Measurements from ENCODE around the gene DNAH11.
"Not testable (repeated sequence)": the region's sequence is repeated elsewhere in the genome, so short reads cannot be mapped to it uniquely, and the experiment has no call there.

The DNAH11 gene

DNA sequence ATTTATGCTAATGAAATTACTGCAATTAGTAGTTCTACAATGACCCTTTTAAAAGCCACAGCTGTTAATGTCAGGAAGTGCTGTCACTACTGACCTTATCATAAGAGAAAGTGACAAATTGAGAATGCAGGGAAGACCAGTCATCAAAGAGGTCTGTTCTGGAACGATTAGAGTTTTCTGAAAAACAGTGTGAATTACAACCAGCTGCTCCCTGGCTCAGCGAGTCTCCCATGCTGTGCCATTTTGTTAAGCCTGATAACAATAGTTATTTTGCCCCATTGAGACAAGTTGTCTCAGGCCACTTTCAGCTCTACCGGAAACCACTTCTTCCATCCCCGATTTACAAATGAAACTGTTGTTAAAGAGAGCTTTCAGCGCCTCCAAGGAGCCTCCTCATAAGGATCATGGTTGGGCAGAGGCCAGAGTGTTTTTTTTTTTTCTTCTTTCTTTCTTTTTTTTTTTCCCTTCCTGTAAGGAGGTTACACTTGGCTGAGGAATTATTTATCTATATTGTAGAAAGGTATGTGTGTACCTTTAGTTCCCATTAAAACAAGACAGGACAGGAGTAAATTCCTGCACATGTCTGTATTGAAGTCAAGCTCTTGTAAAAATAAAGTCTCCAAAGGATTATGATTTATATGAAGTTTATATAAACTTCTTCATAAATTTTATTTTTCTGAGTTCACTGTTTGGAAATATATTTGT lies 229.2 kb downstream of the DNAH11 start:
- no peak for DNase-seq (ENCODE audit: low read depth in 2 of 2)

DNA sequence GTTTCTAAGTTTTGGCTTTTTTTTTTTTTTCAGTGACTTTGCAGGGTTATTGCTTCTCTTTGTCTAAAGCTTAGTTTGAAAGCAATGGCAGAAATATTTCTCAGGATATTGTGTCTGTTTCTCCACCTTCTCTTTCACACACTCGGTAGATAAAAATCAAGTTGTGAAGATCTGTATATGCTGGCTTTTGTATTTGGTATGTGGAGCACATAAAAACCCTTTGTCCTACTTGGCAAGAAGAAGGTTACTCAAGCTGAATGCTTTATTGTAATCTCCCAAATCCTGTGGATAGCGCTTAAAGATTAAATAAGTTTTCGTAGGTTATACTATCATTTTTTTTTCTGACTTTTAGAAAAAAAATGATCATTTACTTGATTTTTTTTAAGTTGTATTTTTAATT lies 230.5 kb downstream of the DNAH11 start:
- DNase-seq (ENCODE audit: low read depth in 2 of 2): no peak

DNA sequence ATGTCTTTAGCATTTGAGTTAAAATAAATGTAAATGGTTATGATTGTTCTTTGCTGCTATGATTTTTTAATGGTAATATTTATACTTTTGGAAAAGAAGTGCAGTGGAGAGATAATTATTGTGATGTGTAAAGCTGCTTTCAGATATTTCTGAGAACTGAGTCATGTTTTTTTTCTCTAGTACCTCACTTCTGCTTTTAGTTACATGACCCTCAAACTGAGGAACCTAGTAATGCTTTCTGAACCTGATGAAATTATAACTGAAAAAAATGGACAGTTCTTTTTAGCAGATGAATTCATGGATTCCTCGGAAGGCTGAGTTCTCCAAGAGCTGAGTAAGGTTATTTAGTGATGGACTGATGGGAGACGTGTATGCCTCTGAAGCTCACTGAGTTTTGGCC lies 235.1 kb downstream of the DNAH11 start:
- DNase-seq (ENCODE audit: low read depth in 2 of 2): no peak

DNA sequence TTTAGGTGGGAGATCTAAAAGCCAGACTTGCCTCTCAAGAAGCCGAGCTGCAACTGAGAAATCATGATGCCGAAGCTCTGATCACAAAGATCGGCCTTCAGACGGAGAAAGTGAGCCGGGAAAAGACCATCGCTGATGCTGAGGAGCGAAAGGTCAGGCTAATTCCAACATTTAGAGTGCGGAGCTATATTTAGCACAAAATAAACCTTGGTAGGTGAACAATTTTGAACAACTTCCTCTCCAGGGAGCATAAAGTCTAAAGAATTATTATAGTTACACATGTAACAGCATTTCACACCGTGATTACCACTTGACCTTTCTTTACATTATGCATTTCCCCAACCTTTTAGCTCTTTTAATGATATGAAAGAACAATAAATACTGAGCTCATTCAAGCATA lies 236.1 kb downstream of the DNAH11 start:
- no peak for DNase-seq (ENCODE audit: low read depth in 2 of 2)

DNA sequence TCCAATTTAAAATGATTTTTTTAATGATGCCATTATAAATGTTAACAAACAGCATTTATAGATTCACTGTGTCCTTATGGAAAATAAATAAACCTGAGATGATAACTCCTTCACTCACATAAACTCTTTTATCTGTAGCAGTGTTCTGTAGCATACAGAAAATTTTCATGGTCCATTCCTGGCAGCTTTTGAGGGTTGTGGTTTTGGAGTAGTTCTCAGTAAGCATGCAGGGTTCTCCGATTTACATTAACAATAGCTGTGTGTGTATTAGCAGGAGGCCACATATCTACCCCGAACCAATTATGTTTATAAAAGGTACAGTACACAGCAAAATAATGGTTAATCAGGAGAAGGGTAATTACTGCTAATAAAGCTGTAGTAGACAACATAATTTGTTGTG lies 240.2 kb downstream of the DNAH11 start:
- no peak for DNase-seq (ENCODE audit: low read depth in 2 of 2)

DNA sequence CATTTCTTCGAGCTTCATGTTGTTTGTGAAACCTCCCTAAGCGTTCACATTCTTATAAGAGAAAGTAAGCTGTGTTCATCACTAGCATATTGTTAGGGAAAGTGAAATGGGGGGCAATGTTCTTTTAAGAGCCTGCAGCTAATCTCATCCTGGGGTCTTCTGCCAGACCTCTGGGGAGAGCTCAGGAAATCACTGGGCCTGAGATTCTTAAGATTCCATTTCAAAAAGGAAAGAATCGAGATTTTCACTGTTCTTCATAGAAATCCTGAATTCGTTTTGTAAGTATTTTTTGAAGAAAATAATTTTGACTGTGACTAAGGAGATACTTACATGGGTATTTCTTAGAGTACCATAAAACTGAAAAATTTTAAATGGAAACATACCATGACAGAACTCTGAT lies 242.2 kb downstream of the DNAH11 start:
- no peak for DNase-seq (ENCODE audit: low read depth in 2 of 2)

DNA sequence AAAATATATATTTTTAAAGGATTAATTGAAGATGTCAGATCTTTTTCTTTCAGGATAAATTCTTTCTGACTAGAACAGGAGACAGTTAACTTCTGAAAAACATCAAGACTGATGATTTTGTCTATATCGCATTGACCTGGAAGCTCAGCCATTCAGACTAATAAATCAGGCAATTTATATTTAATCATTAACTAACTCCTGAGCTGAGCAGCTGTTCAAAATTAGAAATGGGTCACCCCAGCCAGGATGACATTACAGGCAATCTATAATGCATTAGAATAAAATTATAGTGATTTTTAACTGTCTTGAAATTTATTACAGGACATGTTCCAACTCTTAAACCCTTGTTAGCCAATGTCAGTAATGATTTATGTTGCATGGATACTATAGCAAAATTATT lies 263.0 kb downstream of the DNAH11 start:
- no peak for DNase-seq (ENCODE audit: low read depth in 2 of 2)

DNA sequence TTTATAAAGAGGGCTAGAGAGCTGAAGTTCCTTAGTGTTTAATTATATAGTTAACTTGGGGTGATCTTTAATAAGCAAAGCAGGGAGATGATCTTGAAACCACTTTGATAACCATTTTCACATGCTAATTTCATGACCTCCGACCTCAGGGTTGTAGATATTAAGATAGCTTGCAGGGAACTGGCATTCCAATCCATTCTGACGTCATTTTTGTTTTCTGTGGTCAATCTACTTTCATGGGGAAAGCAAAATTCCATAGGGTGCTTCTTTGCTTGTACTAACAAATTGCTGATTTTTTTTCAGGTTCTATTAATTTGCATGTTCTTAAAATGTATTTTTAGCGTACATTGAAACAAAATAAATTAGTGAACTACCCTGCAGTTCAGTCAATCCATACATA lies 263.5 kb downstream of the DNAH11 start:
- no peak for DNase-seq (ENCODE audit: low read depth in 2 of 2)

DNA sequence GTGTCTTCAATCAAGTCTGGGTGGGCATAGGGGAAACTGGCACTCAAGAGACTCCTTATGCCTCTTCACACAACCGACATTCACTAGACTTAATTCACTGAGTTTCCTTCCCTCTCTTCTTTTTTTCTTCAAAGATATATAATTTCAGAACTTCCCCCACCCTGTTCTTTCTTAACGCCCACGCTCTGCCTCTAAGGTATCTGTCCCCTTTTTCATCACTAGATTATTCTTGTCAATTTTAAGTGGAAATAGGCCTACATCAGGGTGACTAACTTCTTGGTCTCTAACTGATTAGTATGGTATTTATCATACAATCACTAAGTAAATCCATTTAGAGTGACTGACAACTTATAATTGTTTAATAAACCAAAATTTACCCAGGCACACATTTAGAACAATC lies 276.2 kb downstream of the DNAH11 start:
- DNase-seq (ENCODE audit: low read depth in 2 of 2): no peak

DNA sequence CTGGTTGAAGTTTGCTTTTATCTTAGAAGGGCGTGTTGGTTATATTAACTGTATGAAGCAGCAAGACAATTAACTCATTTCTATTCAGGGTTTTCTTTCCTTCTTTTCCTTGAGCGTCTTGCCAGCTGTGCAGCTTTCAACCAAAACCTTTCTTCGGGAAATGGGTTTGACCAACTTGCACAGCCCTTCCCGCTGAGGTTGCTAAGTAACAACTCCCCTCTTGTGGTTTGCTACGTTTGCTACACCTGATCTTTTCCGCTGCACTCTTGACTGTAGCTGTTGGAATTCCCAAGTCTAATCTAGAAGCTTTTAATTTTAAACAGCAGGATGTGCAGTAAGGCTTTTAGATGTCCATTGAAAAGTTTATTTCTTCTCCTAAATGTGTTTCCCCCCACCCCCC lies 286.0 kb downstream of the DNAH11 start:
- DNase-seq (ENCODE audit: low read depth in 2 of 2): no peak

DNA sequence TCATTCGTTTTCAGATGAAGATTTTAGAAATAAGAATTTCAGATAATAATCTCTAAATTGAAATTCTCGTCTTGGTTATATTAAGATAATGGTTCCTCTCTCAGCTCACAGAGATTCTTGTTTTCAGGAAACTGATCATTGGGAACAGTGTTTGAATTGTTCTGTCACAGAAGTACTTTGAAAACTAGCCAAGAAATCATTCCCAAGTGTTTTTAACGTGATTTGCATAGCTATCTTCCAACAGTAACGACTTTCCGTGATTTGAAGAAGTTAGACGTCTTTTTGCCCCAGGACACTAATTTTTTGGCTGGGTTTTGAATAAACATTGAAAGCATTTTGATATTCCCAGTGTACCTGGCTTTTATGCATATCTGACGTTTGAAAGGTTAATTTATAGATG lies 286.9 kb downstream of the DNAH11 start:
- DNase-seq (ENCODE audit: low read depth in 2 of 2): no peak

DNA sequence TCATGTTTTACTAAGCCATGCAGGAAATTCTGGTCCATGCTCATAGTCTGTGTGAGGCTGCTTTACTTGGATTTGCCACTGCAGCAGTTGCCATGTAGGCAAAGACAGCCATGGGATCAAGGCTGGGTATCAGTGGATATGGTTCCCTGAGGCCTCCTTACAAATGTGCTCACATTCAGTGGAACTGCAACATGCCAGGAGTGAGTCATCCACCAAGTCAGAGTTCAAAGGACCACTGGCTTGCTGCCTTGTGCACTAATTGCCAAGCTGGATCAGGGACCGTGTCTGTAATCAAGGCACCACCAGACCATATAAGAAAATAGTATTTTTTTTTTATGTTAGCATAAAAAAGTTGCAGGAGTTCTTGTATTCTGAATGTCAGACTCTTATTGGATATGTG lies 301.9 kb downstream of the DNAH11 start:
- DNase-seq (ENCODE audit: low read depth in 2 of 2): no peak

DNA sequence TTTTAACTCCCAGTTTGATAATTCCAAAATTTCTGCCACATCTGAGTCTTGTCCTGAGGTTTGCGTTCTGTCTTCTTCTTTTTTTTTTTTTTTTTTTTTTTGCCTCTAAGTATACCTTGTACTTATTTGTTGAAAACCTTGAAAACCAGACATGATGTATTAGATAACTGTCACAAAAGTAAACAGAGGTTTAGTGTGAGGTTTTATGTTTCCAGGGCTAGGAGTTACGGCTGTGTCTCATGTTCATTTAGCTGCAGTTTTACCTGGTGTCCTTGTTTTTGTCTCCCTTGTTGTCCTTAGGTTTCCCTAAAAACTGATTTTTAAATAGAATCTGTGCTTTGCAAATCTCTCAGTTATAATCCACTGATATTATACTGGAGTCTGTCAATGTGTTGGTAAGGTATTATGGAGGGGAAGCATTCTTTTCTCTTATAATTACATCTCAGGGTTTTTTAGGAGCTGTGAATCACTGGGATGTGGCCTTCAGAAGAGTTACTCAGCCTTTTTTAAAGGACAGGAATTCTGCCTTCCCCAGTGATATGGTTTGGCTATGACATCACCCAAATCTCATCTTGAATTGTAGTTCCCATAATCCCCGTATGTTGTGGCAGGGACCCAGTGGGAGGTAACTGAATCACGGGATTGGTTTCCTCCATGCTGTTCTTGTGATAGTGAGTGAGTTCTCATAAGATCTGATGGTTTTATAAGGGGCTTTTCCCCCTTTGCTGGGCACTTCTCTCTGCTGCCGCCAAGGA lies 307.9 kb downstream of the DNAH11 start:
- no peak for DNase-seq (ENCODE audit: low read depth in 2 of 2)

DNA sequence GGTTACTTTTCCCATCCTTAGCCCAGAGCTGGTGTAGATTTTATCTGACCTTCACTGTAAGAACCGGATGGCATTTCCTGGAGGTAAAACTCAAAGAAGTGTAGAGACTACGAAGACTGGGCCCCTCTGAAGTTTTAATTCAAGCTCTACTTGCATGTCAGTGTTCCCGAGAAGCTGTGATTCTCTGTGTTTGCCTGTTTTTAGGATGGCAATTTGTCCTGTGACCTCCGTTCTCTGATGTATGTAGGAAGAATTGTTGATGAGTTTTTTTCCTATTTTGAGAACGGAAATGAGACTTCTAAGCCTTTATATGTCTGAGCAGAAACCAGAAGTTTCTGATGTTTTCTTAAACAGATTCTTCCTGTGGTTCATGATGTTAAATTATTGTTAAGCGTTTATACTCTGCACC lies 308.7 kb downstream of the DNAH11 start:
- DNase-seq (ENCODE audit: low read depth in 2 of 2): no peak

DNA sequence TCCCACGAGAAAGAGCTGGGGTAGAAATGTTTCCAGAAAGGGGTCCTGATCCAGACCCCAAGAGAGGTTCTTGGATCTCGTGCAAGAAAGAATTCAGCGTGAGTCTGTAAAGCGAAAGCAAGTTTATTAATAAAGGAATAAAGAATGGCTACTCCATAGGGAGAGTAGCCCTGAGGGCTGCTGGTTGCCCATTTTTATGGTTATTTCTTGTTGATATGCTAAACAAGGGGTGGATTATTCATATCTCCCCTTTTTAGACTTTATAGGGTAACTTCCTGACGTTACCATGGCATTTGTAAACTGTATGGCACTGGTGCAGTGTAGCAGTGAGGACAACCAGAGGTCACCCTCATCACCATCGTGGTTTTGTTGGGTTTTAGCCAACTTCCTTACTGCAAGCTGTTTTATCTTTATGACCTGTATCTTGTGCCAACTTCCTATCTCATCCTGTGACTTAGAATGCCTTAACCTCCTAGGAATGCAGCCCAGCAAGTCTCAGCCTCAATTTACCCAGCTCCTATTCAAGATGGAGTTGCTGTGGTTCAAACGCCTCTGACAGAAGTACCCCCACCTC lies 322.9 kb downstream of the DNAH11 start:
- DNase-seq (ENCODE audit: low read depth in 2 of 2): not testable (repeated sequence)

DNA sequence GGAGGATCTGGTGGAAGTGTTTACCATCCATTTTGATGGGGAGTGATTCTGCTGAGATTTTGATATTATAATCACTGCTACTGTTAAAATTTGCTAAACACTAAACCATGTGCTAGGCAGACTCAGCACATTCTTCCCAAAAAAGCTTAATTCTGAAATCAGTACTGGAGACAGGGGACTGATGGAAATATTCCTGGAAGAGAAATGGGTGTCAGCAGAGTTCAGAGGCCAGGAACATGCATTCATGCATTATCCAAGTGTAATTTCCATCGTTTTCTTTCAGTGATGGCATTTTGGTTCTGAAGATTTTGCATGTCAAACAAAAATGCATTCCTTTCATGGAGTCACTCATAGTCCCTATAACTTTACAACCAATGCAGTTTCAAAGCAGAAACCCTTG lies 323.9 kb downstream of the DNAH11 start:
- DNase-seq (ENCODE audit: low read depth in 2 of 2): no peak

DNA sequence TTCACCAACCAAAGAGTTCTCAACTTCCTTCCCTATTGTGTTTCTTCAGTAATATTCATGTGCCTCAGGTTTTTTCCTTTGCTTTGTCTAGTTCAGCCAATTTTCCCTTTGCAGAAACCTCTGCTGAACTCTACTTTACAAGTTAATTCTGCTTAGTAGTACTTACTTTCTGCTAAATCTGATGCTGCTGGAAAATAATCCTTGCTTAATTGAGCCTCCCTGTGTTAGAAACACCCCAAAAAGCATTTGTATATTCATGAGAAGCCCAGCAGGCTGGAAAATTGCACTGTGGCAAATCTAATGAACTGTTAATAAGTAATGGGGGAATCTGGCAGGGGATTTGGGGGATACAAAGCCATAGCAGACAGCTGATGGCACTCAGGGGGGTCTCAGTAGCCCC lies 324.4 kb downstream of the DNAH11 start:
- DNase-seq (ENCODE audit: low read depth in 2 of 2): no peak

DNA sequence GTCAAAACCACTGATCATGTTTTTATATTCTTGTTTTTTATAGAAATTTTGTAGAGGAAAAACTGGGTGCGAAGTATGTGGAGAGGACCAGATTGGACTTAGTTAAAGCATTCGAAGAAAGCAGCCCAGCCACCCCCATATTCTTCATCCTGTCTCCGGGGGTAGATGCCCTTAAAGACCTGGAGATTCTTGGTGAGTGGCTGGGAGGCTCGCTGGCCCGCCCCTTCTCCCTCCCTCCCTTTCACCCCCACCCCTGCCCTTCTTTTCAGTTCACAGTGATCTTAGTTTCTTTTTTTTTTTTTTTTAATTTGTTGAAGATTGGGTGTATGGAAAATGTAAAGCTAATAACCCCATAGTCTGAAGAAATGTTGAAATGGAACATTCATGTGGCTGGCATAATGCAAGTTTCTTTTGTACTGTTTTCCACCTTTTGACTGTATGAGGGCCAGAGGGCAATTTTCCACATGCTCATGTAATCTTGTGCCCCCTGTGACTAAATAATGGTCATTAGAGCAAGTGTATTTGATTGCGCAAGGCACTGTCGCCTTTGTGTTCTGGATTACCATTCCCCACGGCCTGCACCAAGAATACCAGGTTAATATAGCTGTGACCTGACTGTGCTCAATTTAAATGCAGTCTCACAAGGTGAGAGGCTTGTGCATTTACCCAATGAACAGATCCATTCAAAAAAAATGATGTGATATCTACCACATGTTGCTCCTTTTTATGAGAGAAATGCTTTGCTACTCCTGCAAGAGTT lies 325.2 kb downstream of the DNAH11 start:
- no peak for DNase-seq (ENCODE audit: low read depth in 2 of 2)

DNA sequence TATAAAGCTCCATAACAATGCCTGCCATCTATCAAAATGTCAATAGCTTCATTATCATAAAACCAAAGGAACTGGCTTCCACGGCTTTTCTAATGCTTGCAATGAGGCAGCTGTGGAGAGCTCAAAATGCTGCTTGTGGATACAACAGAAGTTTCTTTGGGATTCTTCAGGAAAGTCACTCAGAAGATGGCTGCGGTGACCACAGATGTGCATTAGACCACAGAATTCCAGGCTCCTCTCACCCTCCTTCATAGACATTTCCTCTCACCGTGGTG lies 325.7 kb downstream of the DNAH11 start:
- DNase-seq (ENCODE audit: low read depth in 2 of 2): no peak

DNA sequence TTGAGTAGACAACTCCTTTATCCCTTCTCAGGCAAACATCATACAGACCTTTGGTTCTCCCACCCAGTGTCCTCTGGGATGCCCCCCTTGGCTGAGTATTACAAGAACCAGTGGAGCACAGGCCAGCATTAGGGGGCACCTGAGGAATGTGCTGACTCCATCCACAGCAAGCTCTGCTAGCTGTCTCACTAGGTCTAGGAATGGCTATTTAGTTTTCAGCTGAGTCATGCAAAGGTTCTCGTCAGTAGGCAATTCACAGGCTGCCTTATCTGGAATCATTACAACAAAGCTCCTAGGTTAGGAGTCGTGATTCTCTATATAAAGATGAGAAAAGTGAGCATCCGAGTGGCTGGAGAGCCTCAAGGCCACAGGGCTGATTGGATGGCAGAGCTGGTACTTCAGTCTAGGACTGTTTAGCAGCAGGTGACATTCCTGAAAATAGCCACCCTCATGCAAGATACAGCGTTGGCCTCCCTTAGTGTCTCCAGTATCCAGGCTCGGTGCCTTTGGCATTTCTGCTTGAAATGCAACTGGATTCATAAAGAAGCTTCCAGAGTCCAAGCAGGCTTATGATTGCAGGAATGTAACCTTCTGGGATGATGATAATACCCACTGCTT lies 327.1 kb downstream of the DNAH11 start:
- no peak for DNase-seq (ENCODE audit: low read depth in 2 of 2)

DNA sequence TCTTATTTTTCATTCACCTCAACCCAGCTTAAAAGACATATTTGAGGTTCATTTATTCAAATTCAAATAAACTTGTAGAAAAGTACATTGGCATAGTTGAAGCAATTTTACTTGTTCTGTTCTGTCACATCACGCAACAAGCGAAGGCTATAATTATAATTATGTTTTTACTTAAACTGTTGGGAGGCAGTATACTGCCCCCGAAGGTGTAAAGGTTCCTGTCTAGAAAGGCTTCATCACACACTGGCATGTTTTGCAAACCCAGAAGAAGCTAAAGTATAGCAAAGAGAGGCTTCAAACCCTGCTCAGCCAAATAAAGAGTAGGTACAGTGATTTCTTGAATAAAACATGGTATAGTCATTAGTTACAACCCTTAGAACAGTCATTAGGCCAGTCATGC lies 340.2 kb downstream of the DNAH11 start:
- DNase-seq (ENCODE audit: low read depth in 2 of 2): no peak

DNA sequence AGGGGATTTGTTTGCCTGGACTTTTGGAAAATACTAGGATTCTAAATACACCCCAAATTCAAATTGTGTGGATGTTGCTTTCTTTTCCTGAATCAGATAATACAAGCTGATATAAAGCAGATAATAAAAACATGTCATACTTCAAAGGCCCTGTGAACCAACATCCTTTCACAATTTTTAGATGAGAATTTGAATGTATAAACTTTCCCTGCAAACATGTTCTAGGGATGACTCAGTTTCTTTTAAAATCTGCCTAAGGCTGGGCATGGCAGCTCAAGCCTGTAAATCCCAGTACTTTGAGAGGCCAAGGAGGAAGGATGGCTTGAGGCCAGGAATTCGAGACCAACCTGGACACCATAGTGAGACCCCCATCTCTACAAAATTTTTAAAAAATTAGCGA lies 340.7 kb downstream of the DNAH11 start:
- not testable (repeated sequence) for DNase-seq (ENCODE audit: low read depth in 2 of 2)

Measured in activated CD8-positive, alpha-beta memory T cell treated with anti-CD3 and anti-CD28 coated beads for 4 hours (primary cell).